Thyroid gland (tissue), 4 donors: ENCODE measurements around the gene PPP1R12B.

Experiments
- POLR2A ChIP-seq, 2 donors: fragments of 450-650 bp; IDR thresholded peaks; one replicate each; pipeline ENCODE4 v1.6.1; 2017; ENCODE audit warnings: antibody characterized with exemption in 2 of 2, mild to moderate bottlenecking in 2 of 2, moderate library complexity in 1 of 2
- TF ChIP-seq, protein P1 (sequence below), 6 experiments: fragments of 200-600 bp in 3 of 6; fragments of 450-650 bp in 3 of 6; sonication (generic) in 3 of 6; IDR thresholded peaks; one replicate each; pipeline ENCODE4 v1.5.1; 2016 to 2019; ENCODE audit warnings: antibody characterized with exemption in 6 of 6, mild to moderate bottlenecking in 2 of 6, inconsistent platforms in 1 of 6, moderate library complexity in 1 of 6

- TF ChIP-seq, protein P1, sequence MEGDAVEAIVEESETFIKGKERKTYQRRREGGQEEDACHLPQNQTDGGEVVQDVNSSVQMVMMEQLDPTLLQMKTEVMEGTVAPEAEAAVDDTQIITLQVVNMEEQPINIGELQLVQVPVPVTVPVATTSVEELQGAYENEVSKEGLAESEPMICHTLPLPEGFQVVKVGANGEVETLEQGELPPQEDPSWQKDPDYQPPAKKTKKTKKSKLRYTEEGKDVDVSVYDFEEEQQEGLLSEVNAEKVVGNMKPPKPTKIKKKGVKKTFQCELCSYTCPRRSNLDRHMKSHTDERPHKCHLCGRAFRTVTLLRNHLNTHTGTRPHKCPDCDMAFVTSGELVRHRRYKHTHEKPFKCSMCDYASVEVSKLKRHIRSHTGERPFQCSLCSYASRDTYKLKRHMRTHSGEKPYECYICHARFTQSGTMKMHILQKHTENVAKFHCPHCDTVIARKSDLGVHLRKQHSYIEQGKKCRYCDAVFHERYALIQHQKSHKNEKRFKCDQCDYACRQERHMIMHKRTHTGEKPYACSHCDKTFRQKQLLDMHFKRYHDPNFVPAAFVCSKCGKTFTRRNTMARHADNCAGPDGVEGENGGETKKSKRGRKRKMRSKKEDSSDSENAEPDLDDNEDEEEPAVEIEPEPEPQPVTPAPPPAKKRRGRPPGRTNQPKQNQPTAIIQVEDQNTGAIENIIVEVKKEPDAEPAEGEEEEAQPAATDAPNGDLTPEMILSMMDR (IDR thresholded peaks at IDR 0.05) = no peak
- TF ChIP-seq POLR2A (IDR thresholded peaks at IDR 0.05) = no peak
These were observed 3.2 kb downstream of the PPP1R12B start for GRCh38 chr1:202351725-202352124.
